ENCODE results near the gene PRPF40B.
"Not testable (repeated sequence)": the region's sequence is repeated elsewhere in the genome, so short reads cannot be mapped to it uniquely, and the experiment has no call there.

Gene PRPF40B

GRCh38 chr12:49623142-49623904, at the start of gene PRPF40B:
PRPF40B (plus strand) TSS chr12:49623561; CDS start chr12:49623591, 30 bp downstream.
- peak; percentile 87 for DNase-seq (ENCODE audit: low read depth)

- no peak for DNase-seq (ENCODE audit: low read depth)
Measured at GRCh38 chr12:49577589-49578315, 45.6 kb upstream of the PRPF40B start.

- no peak for DNase-seq (ENCODE audit: low read depth)
Measured at GRCh38 chr12:49578471-49579112, 44.8 kb upstream of the PRPF40B start.

GRCh38 chr12:49580572-49581535, 42.5 kb upstream of the PRPF40B start:
- DNase-seq (ENCODE audit: low read depth) = peak; percentile 95

- DNase-seq (ENCODE audit: low read depth) = no peak
Measured at GRCh38 chr12:49582201-49582600, 41.2 kb upstream of the PRPF40B start.

GRCh38 chr12:49582850-49583249, 40.5 kb upstream of the PRPF40B start:
- no peak for DNase-seq (ENCODE audit: low read depth)

- DNase-seq (ENCODE audit: low read depth) = no peak
Measured at GRCh38 chr12:49583366-49584094, 39.8 kb upstream of the PRPF40B start.

- no peak for DNase-seq (ENCODE audit: low read depth)
Measured at GRCh38 chr12:49584591-49584990, 38.8 kb upstream of the PRPF40B start.

- no peak for DNase-seq (ENCODE audit: low read depth)
Measured at GRCh38 chr12:49585477-49586459, 37.6 kb upstream of the PRPF40B start.

GRCh38 chr12:49587174-49587908, 36.0 kb upstream of the PRPF40B start:
- DNase-seq (ENCODE audit: low read depth) = peak; percentile 19

- no peak for DNase-seq (ENCODE audit: low read depth)
Measured at GRCh38 chr12:49588281-49588680, 35.1 kb upstream of the PRPF40B start.

GRCh38 chr12:49588721-49589516, 34.4 kb upstream of the PRPF40B start:
- no peak for DNase-seq (ENCODE audit: low read depth)

GRCh38 chr12:49598527-49598926, 24.8 kb upstream of the PRPF40B start:
- DNase-seq (ENCODE audit: low read depth) = no peak

- DNase-seq (ENCODE audit: low read depth) = no peak
Measured at GRCh38 chr12:49599961-49600360, 23.4 kb upstream of the PRPF40B start.

GRCh38 chr12:49603721-49604120, 19.6 kb upstream of the PRPF40B start:
- no peak for DNase-seq (ENCODE audit: low read depth)

GRCh38 chr12:49604856-49605255, 18.5 kb upstream of the PRPF40B start:
- no peak for DNase-seq (ENCODE audit: low read depth)

GRCh38 chr12:49605539-49605938, 17.8 kb upstream of the PRPF40B start, which contains the start of gene FAM186B:
FAM186B (minus strand) TSS chr12:49605639; CDS start chr12:49605477, 162 bp downstream.
- not testable (repeated sequence) for DNase-seq (ENCODE audit: low read depth)

Measured in ELR (cell line).